GM10248 (cell line): ENCODE measurements around the gene RND3.

Experiments used
- CTCF ChIA-PET: fragments of 300-600 bp; sonication (Branson Sonifier 250); formaldehyde crosslinking; extraction: SDS; loops from one replicate; lab custom pipeline; 2021; ENCODE audit warnings: antibody characterized with exemption; lab: Yijun Ruan, JAX
- POLR2A ChIA-PET: fragments of 350-650 bp; sonication (Branson Sonifier 250); formaldehyde crosslinking; extraction: SDS; loops from one replicate; lab custom pipeline; 2020; ENCODE audit warnings: antibody characterized with exemption; lab: Yijun Ruan, JAX
- DNase-seq: peaks from one replicate; pipeline ENCODE4 v3.0.0; 2012; ENCODE audit errors: extremely low spot score
- CTCF ChIP-seq: IDR thresholded peaks from 2 replicates; pipeline ENCODE4 v1.5.1; 2012; ENCODE audit warnings: mild to moderate bottlenecking, low read depth; ENCODE audit errors: extremely low read depth, missing control alignments, control extremely low read depth

The RND3 gene

GRCh38 chr2:150476809-150477302 lies 10.6 kb downstream of the RND3 start:
- no peak for TF ChIP-seq CTCF
- DNase-seq, result no peak
- ChIA-PET CTCF (interaction anchor here (1.3 to 2.0 kb wide), 2 partner anchors 10 to 23 kb away, joined by 3 to 5 read pairs; no protein-coding TSS in a partner anchor), POLR2A (no interaction called here)

- ChIA-PET POLR2A (no interaction called here), CTCF (interaction anchor here (1.3 to 2.0 kb wide), 2 partner anchors 9 to 22 kb away, joined by 3 to 5 read pairs; no protein-coding TSS in a partner anchor)
- TF ChIP-seq CTCF, result no peak
- no peak for DNase-seq
These were observed 11.2 kb downstream of the RND3 start for GRCh38 chr2:150476286-150476685.

GRCh38 chr2:150475479-150476250 lies 11.8 kb downstream of the RND3 start:
- no peak for DNase-seq
- ChIA-PET POLR2A (no interaction called here), CTCF (interaction anchor here (1.3 to 2.0 kb wide), 2 partner anchors 9 to 21 kb away, joined by 3 to 5 read pairs; no protein-coding TSS in a partner anchor)
- no peak for TF ChIP-seq CTCF

GRCh38 chr2:150474326-150475074 lies 13.0 kb downstream of the RND3 start:
- ChIA-PET CTCF (no interaction called here), POLR2A (no interaction called here)
- no peak for TF ChIP-seq CTCF
- no peak for DNase-seq

GRCh38 chr2:150473767-150474166 lies 13.7 kb downstream of the RND3 start:
- CTCF ChIA-PET, result no interaction called here
- POLR2A ChIA-PET, result no interaction called here
- no peak for DNase-seq
- no peak for TF ChIP-seq CTCF

- no peak for DNase-seq
- ChIA-PET CTCF (no interaction called here), POLR2A (no interaction called here)
- no peak for TF ChIP-seq CTCF
These were observed 15.0 kb downstream of the RND3 start for GRCh38 chr2:150472511-150472899.
